Measurements from ENCODE around the gene UACA.

GRCh38 chr15:70658641-70659040 is 104.7 kb downstream of the UACA start:
- TF ChIP-seq CTCF (IDR thresholded peaks at IDR 0.05 in 4 of 5, conservative IDR thresholded peaks at IDR 0.05 in 1 of 5) (no peak), POLR2A (IDR thresholded peaks at IDR 0.05) (no peak)
